ENCODE results near the gene ZNF730. TPM values are rescaled to one million over a fixed set of nuclear protein-coding genes. Genes with fewer than 3 reads are reported as not detected.
"Not testable (repeated sequence)": the region's sequence is repeated elsewhere in the genome, so short reads cannot be mapped to it uniquely, and the experiment has no call there.

Gene ZNF730
- 1 to 10 TPM in 1 of 4 donors, not detected in 3; 1.1 TPM for total RNA-seq

DNA sequence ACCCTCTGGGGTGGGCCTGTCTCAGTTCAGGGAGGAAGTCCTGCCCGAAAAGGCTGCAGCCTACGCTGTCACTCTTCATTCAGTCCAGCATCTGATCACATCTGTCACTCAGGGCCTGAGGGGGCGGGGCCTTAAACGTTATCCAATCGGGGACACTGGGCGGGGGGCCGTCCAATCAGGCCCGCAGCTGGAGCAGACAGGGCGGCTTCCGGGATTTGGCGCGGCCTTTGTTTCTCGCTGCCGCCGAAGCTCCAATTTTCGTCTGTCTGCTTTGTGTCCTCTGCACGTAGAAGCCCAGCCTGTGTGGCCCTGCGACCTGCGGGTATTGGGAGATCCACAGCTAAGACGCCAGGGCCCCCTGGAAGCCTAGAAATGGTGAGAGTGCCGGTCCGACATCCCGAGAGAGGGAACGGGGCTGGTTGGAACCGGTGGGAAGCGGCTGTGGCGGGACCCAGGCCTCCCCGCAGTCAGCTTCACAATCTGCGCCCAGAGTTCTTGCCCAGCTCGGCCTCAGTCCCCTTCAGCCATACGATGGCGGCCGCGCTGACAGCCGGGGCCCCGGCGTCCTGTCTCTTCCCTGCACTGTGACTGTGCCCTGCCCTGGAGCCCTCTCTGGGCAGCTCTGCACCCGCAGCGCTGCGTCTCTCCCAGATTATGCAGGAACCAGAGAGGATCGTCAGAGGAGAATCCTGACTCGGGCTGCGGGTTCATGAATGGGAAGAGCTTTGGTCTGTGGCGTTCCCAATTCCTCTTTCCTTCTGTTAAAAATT lies at the start of gene ZNF730:
ZNF730 (plus strand) TSS at position 224 of the 770 bp plus-strand sequence; CDS start at position 373, 149 bp downstream.
- H3K4me3 ChIP-seq (ENCODE audit: low read depth, poor library complexity, severe bottlenecking), result peak within 1 kb of the TSS; percentile 30
- TF ChIP-seq CTCF (IDR thresholded peaks at IDR 0.05) (no peak), POLR2A (IDR thresholded peaks at IDR 0.05) (no peak)
- DNase-seq (ENCODE audit: low spot score in 2 of 2), result no peak
- 0 to 2% methylated on average over 24 to 38 of the region's 44 CpGs for WGBS, 2 donors
- intact Hi-C loops (cut with DNase I; ENCODE audit: low total_unique reads), result no loop called here

DNA sequence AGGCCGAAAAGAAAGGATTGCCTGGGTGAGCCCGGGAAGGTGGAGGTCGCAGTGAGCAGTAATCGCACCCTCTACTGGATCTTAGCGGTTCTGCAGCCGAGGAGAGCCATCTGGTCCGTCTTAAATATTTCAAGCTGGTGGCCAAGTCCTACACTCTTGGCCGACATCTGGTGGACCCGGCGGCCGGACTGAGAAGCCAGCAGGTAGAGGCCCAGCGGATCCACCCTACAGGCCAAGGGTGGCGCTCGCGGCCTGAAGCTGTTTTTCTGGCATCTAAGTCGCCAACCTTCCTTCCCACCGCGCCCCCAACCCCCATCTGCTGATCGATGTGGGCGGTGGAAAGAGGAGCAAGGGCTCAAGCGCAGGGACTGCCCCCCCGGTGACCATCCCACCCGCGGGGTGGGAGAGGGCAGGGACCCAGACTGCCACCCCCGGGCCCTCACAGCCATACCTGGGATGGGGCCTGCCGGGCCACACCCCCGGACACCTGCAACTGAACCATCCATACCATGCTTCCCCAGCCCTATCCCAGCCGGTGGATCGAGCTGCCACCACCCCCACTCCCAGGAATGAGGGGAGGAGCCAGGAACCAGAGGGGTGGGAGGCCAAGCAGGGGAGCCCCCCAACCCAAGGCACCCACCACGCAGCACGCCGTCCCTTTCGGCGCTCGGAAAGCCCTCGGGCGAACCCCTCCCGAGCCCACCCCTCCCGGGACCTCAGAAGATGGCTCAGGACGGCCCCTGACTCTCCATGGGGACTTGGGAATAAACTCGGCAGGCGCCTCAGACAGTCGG lies 46.3 kb upstream of the ZNF730 start:
- WGBS, 2 donors, result 4 to 15% methylated on average over 29 to 35 of the region's 43 CpGs
- intact Hi-C loops (cut with DNase I; ENCODE audit: low total_unique reads), result no loop called here
- TF ChIP-seq CTCF (IDR thresholded peaks at IDR 0.05) (no peak), POLR2A (IDR thresholded peaks at IDR 0.05) (no peak)
- H3K4me3 ChIP-seq (ENCODE audit: low read depth, poor library complexity, severe bottlenecking), result no peak overlapping the region
- peak in 1 of 2 donors; percentile 15 for DNase-seq (ENCODE audit: low spot score in 2 of 2)

- no peak for DNase-seq (ENCODE audit: low spot score in 2 of 2)
- TF ChIP-seq CTCF (IDR thresholded peaks at IDR 0.05) (no peak), POLR2A (IDR thresholded peaks at IDR 0.05) (no peak)
- H3K4me3 ChIP-seq (ENCODE audit: low read depth, poor library complexity, severe bottlenecking), result no peak overlapping the region
- intact Hi-C loops (cut with DNase I; ENCODE audit: low total_unique reads), result no loop called here
- 1 to 5% methylated on average over 4 to 21 of the region's 30 CpGs for WGBS, 2 donors
Measured at GRCh38 chr19:23071147-23071511, 45.7 kb upstream of the ZNF730 start.

DNA sequence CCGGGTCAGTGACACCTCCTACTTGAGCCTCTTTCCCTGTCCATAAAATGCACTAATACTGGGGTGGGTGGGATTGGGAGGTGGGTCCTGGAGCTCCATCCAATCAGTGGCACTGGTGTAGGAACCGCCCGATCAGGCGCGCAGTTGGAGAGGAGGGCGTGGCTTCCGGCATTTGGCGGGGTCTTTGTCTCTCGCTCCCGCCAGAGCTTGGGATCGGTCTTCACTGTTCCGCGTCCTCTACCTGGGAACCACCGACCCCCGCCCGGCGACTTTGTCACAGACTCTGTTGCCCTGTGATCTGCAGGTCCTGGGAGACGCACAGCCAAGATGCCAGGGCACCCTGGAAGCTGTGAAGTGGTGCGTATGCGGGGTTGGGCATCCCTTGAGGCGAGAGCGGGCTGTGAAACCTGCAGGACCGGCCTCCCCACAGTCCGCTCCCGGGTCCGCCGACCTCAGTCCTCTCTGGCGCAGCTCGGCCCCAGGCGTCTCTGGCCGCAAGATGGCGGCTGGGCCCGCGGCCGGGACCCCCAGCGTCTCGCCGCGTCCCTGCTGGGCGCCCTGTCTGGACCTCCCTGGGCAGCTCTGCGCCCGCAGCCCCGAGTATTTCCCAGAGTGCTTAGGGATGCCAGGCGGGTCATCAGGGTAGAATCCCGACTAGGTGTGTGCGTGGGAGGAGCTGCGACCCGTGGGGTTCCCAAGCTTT lies 41.6 kb upstream of the ZNF730 start:
- H3K4me3 ChIP-seq (ENCODE audit: low read depth, poor library complexity, severe bottlenecking), result peak overlapping the region; percentile 30
- WGBS, 2 donors, result 2% methylated on average over 47 to 48 of the region's 48 CpGs
- TF ChIP-seq POLR2A (IDR thresholded peaks at IDR 0.05) (no peak), CTCF (IDR thresholded peaks at IDR 0.05) (no peak)
- peak; percentile 15 to 85 for DNase-seq (ENCODE audit: low spot score in 2 of 2)
- intact Hi-C loops (cut with DNase I; ENCODE audit: low total_unique reads), result no loop called here

DNA sequence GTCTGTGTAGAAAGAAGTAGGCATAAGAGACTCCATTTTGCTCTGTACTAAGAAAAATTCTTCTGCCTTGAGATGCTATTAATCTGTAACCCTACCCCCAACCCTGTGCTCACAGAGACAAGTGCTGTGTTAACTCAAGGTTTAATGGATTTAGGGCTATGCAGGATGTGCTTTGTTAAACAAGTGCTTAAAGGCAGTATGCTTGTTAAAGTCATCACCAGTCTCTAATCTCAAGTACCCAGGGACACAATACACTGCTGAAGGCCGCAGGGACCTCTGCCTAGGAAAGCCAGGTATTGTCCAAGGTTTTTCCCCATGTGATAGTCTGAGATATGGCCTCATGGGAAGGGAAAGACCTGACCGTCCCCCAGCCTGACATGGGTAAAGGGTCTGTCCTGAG lies 39.0 kb upstream of the ZNF730 start:
- intact Hi-C loops (cut with DNase I; ENCODE audit: low total_unique reads); H3K4me3 ChIP-seq (ENCODE audit: low read depth, poor library complexity, severe bottlenecking); DNase-seq (ENCODE audit: low spot score in 2 of 2): not testable (repeated sequence)
- 85 to 97% methylated on average over 2 of the region's 2 CpGs for WGBS, 2 donors

GRCh38 chr19:23093832-23094231 lies 23.0 kb upstream of the ZNF730 start:
- WGBS, 2 donors, result 96 to 98% methylated on average over 9 of the region's 9 CpGs
- intact Hi-C loops (cut with DNase I; ENCODE audit: low total_unique reads), result no loop called here
- TF ChIP-seq CTCF (IDR thresholded peaks at IDR 0.05) (no peak), POLR2A (IDR thresholded peaks at IDR 0.05) (no peak)
- DNase-seq (ENCODE audit: low spot score in 2 of 2), result no peak
- no peak overlapping the region for H3K4me3 ChIP-seq (ENCODE audit: low read depth, poor library complexity, severe bottlenecking)

Data from lower leg skin (tissue), 4 donors.